Stimulated activated naive CD8-positive, alpha-beta T cell treated with anti-CD3 and anti-CD28 coated beads, Interleukin-15, amount 100 ng/mL, for 72 hours (primary cell): ENCODE data around the gene SPOCK1.
"Not testable (repeated sequence)": the region's sequence is repeated elsewhere in the genome, so short reads cannot be mapped to it uniquely, and the experiment has no call there.

Experiments used
- ATAC-seq: fragments of 150-1000 bp; cut with Tn5 transposase; 2 replicates; pipeline ENCODE4 v1.10.0; 2021; ENCODE audit warnings: mild to moderate bottlenecking, moderate library complexity
- DNase-seq, 2 donors: peaks; one replicate each; pipeline ENCODE4 v3.0.0; 2021 to 2022
- H3K27ac Mint-ChIP-seq, 2 donors: one replicate each; pipeline ENCODE4 v1.8.0; 2022; ENCODE audit warnings: mild to moderate bottlenecking in 2 of 2, mixed read lengths in 2 of 2, moderate library complexity in 2 of 2
- H3K27me3 Mint-ChIP-seq: one replicate; pipeline ENCODE4 v1.8.0; 2022; ENCODE audit warnings: mixed read lengths
- H3K4me1 Mint-ChIP-seq: one replicate; pipeline ENCODE4 v1.8.0; 2022; ENCODE audit warnings: mild to moderate bottlenecking, mixed read lengths
- H3K4me3 Mint-ChIP-seq, 2 donors: one replicate each; pipeline ENCODE4 v1.8.0; 2022; ENCODE audit warnings: mild to moderate bottlenecking in 2 of 2, mixed read lengths in 2 of 2, moderate library complexity in 1 of 2
- H3K9me3 Mint-ChIP-seq, 2 donors: one replicate each; pipeline ENCODE4 v1.8.0; 2022; ENCODE audit warnings: mixed read lengths in 2 of 2

The SPOCK1 gene

DNA sequence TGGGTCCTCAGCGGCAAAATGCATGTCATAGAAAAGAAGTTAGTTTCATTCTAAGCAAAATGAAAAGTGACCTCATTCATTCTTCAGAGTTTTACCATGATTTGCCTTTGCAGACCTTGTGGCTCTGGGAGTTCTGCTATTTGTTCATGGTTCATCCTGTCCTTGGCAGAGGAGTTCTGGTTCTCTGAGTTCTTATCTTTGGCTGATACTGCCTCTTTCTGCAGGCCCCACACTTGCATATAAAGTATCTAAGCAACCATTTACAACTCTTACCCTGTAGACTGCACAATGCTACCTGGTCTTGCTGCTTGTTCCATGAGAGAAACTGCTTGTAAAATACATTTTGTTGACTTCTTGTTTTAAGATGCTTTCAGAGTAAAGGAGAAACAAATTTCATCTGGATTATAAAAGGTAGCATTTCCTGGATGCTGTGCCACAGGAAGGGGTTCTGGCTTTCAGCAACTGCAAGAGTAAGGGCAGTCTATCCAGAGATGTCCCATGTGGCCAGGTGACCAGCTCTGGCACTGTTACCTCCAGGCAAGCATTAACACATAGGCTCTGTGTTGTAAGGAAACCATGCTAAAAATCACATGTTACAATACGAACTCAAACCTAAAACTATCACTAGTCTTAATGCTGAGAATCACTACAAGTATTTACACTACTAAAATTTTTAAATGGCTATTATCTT, 513.2 kb downstream of the SPOCK1 start:
- H3K27me3 Mint-ChIP-seq = no peaks in the 10 kb centered on the region
- no peak overlapping the region for H3K27ac Mint-ChIP-seq
- no peak overlapping the region for H3K4me3 Mint-ChIP-seq
- H3K4me1 Mint-ChIP-seq = no peaks in the 10 kb centered on the region
- ATAC-seq = no peak
- no peaks in the 10 kb centered on the region for H3K9me3 Mint-ChIP-seq
- no peak for DNase-seq

DNA sequence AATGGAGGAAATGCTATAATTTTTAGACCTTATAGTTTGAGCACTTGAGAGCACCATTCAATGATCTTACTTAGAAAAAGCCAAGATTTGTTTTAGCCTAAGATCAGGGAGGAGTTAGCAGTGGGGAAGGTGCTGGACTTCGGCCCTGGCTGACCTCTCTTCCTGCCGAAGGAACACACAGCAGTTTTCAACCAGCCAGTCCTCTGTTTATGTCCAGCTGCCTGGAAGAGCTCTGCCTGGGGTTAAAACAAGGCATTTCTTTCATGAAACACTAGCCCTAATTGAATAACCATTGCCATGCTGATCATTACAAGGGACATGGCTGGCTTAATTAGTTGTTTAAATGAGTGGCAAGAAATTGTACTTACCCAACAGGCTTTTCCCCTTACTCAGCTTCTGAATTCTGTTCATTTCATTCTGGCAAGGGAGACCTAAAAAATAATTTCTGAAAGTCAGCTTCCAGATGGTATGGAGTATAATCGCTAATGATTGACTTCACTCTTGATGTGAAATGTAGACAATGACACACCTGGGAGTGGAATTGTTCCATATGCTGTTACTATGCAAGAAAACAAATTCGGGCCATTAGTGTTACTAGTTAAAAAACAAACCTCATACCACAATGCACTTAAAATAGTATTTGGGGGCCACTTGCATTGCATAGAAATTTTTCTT, 514.2 kb downstream of the SPOCK1 start:
- DNase-seq (no peak), ATAC-seq (no peak)
- Mint-ChIP-seq H3K9me3 (peaks cover 0 to 7% of the 10 kb centered on the region in 2 donors), H3K27me3 (no peaks in the 10 kb centered on the region), H3K27ac (no peak overlapping the region), H3K4me1 (no peaks in the 10 kb centered on the region), H3K4me3 (no peak overlapping the region)

DNA sequence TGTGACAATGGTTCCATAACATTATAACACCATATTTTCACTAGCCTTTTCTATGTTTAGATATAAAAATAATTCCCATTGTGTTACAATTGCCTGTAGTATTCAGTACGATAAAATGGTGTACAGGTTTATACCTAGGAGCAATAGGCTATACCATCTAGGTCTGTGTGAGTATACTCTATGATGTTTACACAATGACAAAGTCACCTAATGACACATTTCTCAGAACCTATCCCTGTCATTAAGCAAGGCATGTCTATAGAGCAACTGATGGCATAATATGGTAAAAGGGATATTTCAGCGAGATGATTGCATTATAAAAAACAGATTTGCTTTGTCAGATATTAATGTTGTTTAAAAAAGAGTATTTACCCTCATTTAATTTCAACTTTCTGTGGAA, 517.2 kb downstream of the SPOCK1 start:
- Mint-ChIP-seq H3K27ac (no peak overlapping the region), H3K27me3 (no peaks in the 10 kb centered on the region), H3K4me3 (no peak overlapping the region), H3K9me3 (peaks cover 0 to 20% of the 10 kb centered on the region in 2 donors), H3K4me1 (no peaks in the 10 kb centered on the region)
- ATAC-seq (no peak), DNase-seq (no peak)

DNA sequence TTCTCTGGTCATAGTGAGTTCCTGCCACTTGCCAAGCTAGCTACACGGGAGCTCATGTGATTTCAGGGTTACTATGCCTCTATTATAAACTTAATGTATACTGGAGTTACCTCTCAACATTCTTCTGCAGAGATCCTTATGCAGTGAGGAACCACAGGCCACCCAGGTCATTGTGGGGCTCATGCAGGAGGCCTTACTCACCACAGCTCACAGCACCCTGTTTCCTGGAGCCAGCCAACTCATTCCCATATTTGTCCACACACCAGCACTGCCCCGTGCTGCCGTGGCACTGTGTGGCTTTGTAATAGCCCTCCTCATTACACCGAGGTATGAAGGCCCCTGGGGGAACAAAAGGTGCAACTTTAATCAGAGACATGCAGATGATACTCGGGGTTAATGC, 520.0 kb downstream of the SPOCK1 start:
- Mint-ChIP-seq H3K4me3 (no peak overlapping the region), H3K27me3 (no peaks in the 10 kb centered on the region), H3K9me3 (peaks cover 0 to 20% of the 10 kb centered on the region in 2 donors), H3K27ac (no peak overlapping the region), H3K4me1 (no peaks in the 10 kb centered on the region)
- no peak for DNase-seq
- no peak for ATAC-seq

DNA sequence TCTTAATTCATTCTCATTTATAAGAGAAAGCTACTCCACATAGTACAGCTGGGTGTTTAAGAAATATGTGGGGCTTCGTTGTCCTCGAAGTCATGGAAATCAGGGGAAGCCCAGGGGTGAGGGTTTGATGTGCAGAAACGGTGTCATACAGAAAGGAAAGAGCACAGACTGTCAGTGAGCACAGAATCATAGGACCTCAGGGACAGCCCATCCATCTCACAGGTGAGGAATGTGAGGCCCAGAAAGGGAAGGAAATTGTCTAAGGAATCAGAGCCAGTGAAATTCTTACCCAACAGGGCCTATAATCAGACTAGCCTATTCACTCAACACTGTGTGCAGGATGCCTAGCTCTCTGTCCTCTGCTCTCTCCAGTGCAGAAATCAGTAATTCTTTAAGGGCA, 535.6 kb downstream of the SPOCK1 start:
- no peaks in the 10 kb centered on the region for H3K4me1 Mint-ChIP-seq
- no peak overlapping the region for H3K27ac Mint-ChIP-seq
- H3K4me3 Mint-ChIP-seq = no peak overlapping the region
- H3K27me3 Mint-ChIP-seq = no peaks in the 10 kb centered on the region
- peaks cover 0 to 10% of the 10 kb centered on the region in 2 donors for H3K9me3 Mint-ChIP-seq
- no peak for ATAC-seq
- no peak for DNase-seq

DNA sequence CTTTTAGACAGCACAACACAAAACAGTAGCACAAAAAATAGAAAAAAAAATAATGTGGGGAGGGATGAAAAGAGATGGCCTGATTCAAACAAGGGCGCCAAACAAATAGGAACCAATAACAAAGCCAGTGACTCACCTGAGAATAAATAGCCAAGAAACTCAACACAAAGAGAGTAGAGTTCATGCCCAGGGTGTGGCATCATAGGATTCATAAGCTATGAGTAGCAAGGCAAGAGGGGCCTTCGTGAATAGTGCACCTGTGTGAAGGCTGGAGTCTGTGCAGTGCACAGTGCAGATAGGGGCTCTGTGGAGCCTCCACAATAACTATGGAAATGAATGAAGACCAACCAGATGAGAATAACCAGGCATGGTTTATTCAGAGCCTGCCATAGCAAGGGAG, 541.7 kb downstream of the SPOCK1 start:
- Mint-ChIP-seq H3K27ac (no peak overlapping the region), H3K9me3 (peaks cover 4 to 25% of the 10 kb centered on the region in 2 donors), H3K4me1 (no peaks in the 10 kb centered on the region), H3K4me3 (no peak overlapping the region), H3K27me3 (no peaks in the 10 kb centered on the region)
- no peak for DNase-seq
- ATAC-seq = no peak

DNA sequence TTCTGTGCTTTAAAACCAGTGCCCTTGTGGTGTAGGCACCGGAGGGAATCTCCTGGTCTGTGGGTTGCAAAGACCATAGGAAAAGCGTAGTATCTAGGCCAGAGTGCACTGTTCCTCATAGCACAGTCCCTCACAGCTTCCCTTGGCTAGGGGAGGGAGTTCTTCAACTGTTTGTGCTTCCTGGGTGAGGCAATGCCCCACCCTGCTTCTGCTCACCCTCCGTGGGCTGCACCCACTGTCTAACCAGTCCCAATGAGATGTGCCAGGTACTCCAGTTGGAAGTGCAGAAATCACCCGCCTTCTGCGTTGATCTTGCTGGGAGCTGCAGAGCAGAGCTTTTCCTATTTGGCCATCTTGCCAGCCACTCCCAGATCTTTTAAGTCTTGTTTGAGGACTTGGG, 545.0 kb downstream of the SPOCK1 start:
- H3K4me1 Mint-ChIP-seq, H3K27ac Mint-ChIP-seq, DNase-seq, ATAC-seq, H3K27me3 Mint-ChIP-seq, H3K4me3 Mint-ChIP-seq: not testable (repeated sequence)
- H3K9me3 Mint-ChIP-seq = peaks cover 19 to 36% of the 10 kb centered on the region in 2 donors

DNA sequence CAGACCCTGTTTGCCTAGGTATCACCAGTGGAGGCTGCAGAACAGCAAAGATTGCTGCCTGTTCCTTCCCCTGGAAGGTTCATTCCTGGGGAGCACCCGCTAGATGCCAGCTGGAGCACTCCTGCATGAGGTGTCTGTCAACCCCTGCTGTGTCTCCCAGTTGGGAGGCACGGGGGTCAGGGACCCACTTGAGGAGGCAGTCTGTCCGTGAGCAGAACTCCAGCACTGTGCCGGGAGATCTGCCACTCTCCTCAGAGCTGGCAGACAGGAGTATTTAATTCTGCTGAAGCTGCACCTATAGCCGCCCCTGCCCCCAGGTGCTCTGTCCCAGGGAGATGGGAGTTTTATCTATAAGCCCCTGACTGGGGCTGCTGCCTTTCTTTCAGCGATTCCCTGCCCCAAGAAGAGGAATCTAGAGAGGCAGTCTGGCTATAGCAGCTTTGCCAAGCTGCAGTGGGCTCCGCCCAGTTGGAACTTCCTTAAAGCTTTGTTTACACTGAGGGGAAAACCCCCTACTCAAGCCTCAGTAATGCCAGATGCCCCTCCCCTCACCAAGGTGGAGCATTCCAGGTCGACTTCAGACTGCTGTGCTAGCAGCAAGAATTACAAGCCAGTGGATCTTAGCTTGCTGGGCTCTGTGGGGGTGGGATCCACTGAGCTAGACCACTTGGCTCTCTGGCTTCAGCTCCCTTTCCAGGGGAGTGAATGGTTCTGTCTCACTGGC, 545.6 kb downstream of the SPOCK1 start:
- DNase-seq, ATAC-seq, H3K4me1 Mint-ChIP-seq, H3K4me3 Mint-ChIP-seq, H3K27me3 Mint-ChIP-seq, H3K27ac Mint-ChIP-seq: not testable (repeated sequence)
- H3K9me3 Mint-ChIP-seq = peaks cover 21 to 34% of the 10 kb centered on the region in 2 donors

DNA sequence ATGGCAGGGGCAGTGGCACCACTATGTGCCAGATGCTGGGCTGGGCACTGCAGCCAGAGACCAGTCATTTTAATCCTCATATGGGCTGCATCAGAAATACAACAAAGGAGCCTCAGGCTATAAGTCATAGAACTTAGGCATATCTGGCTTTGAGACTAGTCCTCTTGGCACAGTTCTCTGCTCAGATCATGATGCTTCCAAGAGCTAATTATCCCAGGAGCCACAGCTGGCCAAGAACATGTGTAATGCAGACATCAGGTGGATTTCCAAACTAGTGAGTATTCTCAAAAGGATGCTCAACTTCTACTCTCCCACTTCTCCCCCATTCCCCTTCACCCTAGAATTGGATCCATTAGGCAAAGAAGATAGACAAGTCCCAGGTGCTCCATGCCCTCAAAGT, 571.6 kb downstream of the SPOCK1 start:
- ATAC-seq (no peak), DNase-seq (no peak)
- no peaks in the 10 kb centered on the region for H3K4me1 Mint-ChIP-seq
- no peaks in the 10 kb centered on the region for H3K27me3 Mint-ChIP-seq
- H3K4me3 Mint-ChIP-seq = no peak overlapping the region
- peaks cover 31 to 43% of the 10 kb centered on the region in 2 donors for H3K9me3 Mint-ChIP-seq
- no peak overlapping the region for H3K27ac Mint-ChIP-seq

DNA sequence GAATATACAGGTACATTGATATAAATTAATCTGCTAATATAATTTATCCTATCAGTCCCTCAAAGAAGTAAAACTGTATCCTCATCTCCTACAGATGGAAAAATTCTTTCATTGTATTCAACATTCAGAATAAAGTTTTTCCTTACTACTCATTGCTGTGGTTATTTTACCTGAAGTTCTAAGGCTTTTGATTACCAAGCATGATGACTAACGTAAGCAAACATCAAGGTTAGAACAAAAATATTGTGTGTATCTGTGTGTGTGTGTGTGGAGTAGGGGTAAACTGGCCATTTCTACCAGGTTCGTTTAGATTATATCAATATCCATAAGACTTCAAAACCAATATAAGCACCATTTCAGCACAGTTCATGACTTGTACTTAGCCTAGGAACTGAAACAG, 573.1 kb downstream of the SPOCK1 start:
- DNase-seq (no peak), ATAC-seq (no peak)
- H3K27me3 Mint-ChIP-seq = no peaks in the 10 kb centered on the region
- H3K9me3 Mint-ChIP-seq = peaks cover 26 to 28% of the 10 kb centered on the region in 2 donors
- H3K4me3 Mint-ChIP-seq = no peak overlapping the region
- H3K27ac Mint-ChIP-seq = no peak overlapping the region
- H3K4me1 Mint-ChIP-seq = no peaks in the 10 kb centered on the region
